OCI-LY3 (cell line): ENCODE measurements around the gene LMO1.

Experiments used
- EZH2phosphoT487 ChIP-seq: fragments of 200-600 bp; shearing (Covaris generic); IDR thresholded peaks from 2 replicates; pipeline ENCODE4 v1.6.1; 2018; ENCODE audit warnings: antibody characterized with exemption, mixed run types, low read depth
- TF ChIP-seq, protein P1 (sequence below): fragments of 200-600, 300-600 bp; sonication (generic); IDR thresholded peaks from 2 replicates; pipeline ENCODE4 v1.5.1; 2014; ENCODE audit warnings: antibody characterized with exemption, low read length, low read depth

DNA sequence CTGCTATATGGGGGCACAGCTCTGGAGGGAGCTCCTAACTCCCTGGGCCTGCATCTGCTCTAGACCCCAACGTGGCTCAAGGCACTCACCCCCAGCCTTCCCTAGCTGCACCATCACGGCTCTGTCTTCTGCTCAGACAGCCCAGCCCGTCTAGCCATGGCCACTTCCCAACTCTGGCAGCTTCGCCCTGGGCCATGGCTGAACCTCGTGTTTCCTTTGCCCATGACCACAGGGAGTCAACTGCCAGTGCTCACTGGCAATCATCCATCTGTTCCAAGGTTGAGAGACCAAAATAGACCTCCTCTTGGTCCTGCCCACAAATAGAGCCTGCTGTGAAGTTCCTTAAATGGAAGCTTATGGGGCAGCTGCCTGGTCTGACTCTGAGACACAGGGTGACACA, 5.4 kb downstream of the LMO1 start:
- TF ChIP-seq, protein P1, sequence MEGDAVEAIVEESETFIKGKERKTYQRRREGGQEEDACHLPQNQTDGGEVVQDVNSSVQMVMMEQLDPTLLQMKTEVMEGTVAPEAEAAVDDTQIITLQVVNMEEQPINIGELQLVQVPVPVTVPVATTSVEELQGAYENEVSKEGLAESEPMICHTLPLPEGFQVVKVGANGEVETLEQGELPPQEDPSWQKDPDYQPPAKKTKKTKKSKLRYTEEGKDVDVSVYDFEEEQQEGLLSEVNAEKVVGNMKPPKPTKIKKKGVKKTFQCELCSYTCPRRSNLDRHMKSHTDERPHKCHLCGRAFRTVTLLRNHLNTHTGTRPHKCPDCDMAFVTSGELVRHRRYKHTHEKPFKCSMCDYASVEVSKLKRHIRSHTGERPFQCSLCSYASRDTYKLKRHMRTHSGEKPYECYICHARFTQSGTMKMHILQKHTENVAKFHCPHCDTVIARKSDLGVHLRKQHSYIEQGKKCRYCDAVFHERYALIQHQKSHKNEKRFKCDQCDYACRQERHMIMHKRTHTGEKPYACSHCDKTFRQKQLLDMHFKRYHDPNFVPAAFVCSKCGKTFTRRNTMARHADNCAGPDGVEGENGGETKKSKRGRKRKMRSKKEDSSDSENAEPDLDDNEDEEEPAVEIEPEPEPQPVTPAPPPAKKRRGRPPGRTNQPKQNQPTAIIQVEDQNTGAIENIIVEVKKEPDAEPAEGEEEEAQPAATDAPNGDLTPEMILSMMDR: no peak
- TF ChIP-seq EZH2phosphoT487: no peak
